ENCODE data around the gene ROBO2.

DNA sequence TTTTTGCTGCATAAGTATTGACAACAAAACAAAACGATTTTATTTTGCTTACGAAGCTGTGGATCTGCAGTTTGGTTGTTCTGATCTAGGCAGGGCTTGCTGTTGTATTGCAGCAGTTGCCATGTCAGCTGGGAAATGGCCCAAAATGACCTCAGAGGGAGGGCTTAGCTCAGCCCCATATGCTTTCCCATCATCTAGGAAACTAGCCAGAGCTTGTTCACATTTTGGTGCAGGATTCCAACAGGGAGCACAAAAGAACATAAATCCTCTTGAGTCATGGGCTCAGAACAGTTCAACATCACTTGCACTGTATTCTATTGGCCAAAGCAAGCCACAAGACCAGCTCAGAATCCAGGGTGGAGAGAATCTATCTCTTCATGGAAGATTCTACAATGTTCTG, 42.2 kb upstream of the ROBO2 start:
- TF ChIP-seq, protein P1, sequence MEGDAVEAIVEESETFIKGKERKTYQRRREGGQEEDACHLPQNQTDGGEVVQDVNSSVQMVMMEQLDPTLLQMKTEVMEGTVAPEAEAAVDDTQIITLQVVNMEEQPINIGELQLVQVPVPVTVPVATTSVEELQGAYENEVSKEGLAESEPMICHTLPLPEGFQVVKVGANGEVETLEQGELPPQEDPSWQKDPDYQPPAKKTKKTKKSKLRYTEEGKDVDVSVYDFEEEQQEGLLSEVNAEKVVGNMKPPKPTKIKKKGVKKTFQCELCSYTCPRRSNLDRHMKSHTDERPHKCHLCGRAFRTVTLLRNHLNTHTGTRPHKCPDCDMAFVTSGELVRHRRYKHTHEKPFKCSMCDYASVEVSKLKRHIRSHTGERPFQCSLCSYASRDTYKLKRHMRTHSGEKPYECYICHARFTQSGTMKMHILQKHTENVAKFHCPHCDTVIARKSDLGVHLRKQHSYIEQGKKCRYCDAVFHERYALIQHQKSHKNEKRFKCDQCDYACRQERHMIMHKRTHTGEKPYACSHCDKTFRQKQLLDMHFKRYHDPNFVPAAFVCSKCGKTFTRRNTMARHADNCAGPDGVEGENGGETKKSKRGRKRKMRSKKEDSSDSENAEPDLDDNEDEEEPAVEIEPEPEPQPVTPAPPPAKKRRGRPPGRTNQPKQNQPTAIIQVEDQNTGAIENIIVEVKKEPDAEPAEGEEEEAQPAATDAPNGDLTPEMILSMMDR (IDR thresholded peaks at IDR 0.05; ENCODE audit: low read length), result no peak
- no peak for TF ChIP-seq EZH2 (IDR thresholded peaks at IDR 0.05; ENCODE audit: borderline replicate concordance, low read length)
